Measurements from ENCODE around the gene RARB.

RARB gene

DNA sequence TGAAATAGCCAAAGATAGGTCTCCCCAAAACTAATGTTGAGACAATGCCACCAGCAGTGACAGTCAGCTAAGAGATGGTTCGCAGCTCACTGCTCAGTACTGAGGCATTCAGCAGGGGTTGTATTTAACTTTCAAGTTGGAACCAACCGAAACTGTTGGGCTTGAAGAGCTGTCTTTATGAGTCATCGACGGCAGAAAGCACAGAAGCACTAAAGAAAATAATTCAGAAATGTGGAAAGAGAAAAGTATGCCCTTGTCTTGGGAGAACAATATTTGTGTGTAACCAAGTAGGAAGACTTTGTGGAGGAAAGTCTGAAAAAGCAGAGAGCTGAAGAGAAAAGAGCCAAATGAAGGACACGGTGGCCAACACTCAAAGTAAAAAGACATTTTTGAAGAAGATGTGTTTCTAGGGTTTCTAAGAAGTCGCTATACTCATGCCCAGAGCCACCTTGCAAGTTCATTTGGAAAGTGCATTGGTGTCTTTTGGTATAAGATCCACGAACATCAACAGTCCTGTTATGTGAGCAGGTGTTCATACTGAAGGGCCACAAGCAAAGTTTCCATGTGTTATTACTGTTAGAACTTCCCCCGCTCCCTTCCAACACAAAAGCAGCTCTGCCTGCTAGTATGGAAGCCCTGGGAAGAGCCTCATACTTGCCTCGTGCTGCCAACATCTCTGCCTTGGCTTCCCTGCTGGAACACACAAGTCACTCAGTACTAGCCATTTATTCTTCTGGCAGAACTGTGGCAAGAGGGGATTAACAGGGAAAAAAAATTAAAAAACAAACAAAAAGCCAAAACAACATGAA lies 4.1 kb upstream of the RARB start:
- FAIRE-seq, result no peak

GRCh38 chr3:25424614-25425013 lies 3.4 kb upstream of the RARB start:
- peak; percentile 98 for FAIRE-seq

GRCh38 chr3:25426408-25426807 lies 1.7 kb upstream of the RARB start:
- FAIRE-seq, result no peak

- FAIRE-seq, result no peak
Measured at GRCh38 chr3:25427155-25427554, 908 bp upstream of the RARB start.

DNA sequence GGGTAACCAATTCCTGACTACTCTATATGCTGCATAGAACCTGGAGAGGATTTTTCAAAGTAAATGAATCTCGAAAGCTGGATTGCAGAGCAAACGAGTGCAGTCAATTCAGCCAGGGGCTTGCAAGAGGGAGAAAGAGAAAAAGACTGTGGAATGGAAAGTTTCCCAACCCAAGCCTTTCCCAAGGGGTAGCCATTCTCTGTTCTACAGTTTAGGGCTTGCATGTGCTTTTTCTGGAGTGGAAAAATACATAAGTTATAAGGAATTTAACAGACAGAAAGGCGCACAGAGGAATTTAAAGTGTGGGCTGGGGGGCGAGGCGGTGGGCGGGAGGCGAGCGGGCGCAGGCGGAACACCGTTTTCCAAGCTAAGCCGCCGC lies 511 bp upstream of the RARB start:
- FAIRE-seq, result no peak

DNA sequence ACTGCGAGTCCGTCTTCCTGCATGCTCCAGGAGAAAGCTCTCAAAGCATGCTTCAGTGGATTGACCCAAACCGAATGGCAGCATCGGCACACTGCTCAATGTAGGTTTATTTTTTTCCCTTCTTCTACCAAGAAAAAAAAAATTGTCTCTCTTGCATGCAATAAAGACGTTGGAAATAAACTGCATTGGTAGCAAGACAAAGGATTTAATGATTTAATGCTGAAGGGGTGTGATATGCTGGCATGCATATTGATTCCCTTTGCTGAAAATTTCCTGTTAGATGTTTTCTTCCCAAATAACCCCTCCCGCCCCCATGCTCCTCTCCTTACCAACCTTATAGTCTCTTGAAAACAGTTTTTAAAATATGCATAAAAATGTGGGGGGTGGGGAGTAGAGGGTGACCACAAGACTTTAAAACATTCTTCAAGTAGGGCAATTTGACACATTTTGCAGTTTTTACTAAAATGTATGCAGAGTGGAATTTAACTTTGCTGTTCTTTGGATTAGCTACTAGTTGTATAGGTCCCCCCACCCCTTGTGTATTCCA lies 799 bp downstream of the RARB start:
- FAIRE-seq, result no peak

DNA sequence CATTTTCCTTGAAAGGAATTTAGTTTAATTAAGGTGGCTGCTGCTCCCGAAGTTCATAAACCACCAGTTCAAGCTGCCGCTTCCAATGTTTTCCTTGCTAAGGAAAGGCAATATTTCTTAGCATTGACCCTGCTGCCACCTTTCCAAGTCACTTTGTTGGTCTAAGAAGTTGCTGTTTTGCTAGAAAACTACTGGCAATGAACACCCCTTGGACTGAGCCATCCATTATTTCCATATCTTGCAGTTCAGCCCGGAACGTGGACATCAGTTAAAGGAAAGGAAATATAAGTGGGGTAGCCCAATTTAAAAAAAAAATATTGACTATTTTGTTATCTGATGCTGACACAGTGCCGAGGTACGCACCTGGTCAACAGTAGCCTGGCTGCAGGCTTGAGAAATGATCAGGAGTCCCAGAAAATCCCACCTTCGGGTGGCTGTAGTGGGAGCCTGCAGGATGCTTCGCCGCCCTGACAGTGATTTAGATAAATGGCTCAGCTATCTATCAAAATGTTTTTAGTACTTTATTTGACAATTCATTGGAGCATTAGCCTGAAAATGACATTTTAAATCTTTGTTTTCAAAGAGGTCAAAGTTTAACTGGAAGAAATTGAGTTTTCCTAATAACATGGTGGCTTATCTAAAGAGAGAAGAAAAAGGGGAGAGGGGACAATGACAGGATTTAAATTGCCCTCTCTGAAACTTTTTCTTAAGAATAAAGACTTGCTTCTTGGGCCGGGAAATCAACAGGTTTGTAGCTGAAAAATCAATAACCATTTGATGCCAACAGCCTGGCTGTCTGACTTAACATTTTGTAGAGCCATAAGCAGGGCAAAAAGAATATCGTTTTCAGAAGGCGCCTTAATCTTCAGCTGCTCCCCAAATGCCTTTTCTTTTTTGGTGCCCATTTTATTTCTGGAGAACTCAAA lies 1.6 kb downstream of the RARB start:
- no peak for FAIRE-seq

GRCh38 chr3:25430287-25430934 lies 2.3 kb downstream of the RARB start:
- peak; percentile 77 for FAIRE-seq

GRCh38 chr3:25430935-25431770 lies 3.1 kb downstream of the RARB start:
- FAIRE-seq, result peak; percentile 35

DNA sequence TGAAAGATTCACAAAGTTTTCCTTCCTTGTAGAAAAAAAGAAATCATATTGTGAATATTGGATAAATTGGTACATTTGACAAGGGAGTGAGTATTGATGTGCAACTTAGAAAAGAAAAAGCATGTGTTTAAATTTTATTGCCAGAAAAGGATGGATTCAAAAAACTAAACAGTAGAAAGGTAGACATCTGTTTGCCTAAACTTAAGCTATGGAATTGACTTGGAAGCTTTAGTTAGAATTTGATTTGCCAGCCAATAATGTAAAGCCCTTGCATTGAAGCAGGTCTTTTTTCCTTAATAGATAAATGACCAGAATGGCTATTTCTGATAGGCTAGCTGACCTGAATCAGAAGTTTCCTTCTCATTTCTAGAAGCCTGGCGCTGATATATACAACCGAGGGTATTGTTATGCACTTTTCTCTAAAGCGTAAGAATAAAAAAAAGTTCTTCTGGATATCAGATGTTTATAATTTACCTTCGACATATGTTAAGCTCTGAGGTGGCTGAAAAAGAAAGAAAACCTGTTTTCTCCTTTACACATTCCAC lies 4.2 kb downstream of the RARB start:
- no peak for FAIRE-seq

DNA sequence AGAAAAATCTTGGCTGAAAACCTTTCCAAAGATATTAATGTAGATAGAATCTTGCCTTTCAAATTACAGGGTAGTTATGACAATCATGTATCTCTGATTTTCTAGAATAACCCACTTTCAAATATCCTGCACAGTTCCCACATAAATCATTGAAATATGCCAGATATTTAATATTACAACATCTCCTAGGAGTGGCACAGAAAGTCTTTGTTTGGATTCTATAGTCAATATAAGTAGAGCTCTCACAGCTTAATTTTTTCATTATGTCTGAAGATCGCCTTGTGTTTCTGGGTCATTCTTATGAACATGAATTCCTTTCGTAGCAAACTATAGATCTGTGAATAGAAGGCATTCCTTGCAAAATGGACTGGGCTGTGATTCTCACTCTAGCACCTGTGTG lies 5.0 kb downstream of the RARB start:
- no peak for FAIRE-seq

DNA sequence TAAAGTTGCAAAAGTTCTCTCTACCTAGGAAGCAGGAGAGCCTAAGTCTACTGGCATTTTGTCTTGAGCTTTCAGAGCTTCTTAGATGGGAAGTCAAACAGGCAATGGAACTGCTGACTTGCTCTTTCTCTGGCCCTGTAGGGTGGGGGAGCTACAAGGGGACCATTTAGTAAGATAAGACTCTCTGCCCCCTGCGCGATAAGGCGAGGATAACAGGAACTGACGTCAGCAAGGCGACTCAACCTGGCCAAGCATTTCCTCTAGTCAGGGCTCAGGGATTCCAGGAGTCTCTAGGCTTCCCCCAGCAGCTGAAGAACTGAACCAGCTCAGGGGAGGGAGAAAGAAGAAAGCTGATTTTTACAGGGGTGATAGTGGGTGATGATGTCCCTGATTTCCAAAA lies 5.8 kb downstream of the RARB start:
- FAIRE-seq, result no peak

DNA sequence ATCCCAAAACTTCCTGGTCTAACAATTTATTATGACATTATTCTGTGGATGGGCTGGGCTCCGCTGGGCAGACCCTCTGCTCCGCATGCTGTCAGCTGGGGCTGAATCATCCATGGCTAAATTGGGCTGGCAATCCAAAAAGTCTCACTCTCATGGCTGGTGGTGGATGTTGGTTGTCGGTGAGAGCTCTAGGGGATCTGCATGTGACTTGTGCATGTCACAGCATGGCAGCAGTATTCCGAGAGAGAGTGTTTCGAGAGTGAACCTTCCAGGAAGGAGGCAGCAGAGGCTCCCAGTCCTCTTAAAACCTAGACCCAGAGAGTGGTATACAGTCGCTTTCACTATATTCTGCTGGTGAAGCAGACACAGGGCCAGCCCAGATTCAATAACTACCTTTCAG lies 9.9 kb downstream of the RARB start:
- FAIRE-seq, result no peak

DNA sequence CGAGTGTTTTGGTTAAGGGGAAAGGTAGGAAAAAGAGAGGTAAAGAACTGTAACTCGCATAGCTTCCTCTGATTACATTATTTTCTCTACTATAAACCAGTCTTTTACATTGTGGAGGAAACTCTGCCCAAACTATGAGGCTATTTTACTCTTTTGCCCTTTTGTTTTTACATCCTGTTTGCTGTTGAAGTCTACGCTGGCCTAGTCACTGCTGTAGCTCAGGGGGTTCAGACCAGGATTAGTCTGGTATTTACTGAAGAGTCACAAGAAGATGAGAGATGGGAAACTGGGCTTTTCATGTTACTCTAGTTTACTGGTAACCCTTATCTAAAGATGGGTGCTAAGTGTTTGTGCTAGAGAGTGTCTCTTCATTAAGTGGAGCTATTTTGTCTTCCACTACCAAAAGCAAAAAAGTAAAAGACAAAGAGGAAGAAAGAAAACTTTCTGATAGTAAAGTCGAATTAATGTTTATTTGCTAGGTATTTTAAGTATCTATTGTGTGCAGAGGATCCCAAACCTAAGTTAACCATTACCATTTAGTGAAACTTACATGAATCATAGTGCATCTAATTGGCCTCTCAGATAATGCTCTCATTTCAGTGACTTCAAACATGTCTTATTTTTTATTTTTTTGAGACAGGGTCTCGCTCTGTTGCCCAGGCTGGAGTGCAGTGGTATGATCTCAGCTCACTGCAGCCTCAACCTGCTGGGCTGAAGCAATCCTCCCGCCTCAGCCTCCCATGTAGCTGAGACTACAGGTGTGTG lies 10.9 kb downstream of the RARB start:
- no peak for FAIRE-seq

- FAIRE-seq, result no peak
Measured at GRCh38 chr3:25441234-25441856, 13.3 kb downstream of the RARB start.

DNA sequence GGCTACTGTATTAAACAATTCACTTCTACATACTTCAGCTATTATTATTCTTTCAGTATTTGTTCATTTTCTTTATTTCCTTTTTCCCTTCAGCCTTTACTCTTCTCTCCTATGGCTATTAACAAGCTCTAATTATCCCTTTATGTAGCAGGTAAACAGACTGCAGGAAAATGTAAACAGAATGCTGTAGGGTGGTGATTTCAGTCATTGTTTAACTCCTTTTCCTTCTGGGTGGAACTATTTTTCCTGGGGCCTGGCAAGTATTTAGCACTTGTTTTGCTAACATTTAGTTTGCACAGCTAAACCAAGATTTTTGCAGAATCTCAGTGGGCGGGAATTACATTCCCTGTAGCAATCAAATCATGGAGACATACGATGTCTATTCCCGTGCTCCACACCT lies 14.4 kb downstream of the RARB start:
- FAIRE-seq, result no peak

DNA sequence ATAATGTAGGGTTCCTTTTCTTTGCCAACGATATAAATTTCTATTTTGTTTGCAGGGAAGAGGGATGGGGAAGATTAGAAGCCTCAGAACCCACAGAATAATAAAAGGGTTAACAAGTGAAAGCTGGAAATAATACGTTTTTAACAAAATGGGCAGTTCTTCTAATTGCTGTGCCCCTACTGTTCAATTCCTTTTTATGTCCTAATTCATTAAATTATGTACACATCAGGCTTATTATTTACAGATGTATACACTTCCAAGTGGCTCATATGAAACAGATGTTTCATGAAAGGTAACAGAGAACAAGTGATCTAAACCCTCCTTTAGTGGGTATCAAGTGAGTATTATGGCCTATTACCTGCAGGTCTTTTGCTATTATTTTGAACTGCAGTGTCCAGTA lies 16.2 kb downstream of the RARB start:
- no peak for FAIRE-seq

DNA sequence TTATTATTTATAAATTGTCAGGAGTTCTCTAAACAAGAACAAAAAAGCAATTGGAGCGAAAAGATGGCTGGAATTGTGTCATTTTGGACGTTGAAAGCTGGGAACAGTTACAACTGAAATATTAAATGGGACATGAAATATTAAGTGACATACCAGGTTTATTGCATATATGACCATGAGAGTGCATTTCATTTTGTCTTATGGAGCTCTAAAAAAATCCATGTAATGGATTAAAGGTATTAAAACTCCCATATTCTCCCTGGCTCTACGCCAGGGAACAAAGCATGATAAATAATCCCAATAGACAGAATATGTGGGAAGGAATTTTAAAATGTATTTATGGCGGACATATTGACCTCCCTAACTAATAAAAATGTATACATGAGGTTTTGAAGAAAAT lies 17.7 kb downstream of the RARB start:
- no peak for FAIRE-seq

- no peak for FAIRE-seq
Measured at GRCh38 chr3:25447285-25447684, 19.2 kb downstream of the RARB start.

DNA sequence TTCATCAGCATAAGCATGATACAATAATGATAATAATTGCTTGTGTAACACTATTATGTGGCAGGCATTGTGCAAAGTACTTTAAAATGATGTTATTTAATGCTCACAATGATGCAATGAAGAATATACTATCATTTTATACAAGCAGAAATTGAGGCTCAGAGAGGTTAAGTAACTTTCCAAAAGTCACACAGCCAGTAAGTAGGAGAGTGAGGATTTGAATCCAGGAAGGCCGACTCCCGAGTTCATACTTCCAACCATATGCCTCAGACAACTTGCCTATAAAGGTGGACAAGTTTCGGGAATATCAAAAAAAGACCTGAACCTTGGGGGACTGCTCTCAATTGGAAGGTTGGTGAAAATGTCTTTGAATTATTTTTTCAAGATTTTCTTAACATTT lies 19.9 kb downstream of the RARB start:
- no peak for FAIRE-seq

All from endometrium (tissue), 2 donors.